Islet of Langerhans (tissue), 1 donor: Measurements from ENCODE around the gene PPP2R5E.
"Not testable (repeated sequence)": the region's sequence is repeated elsewhere in the genome, so short reads cannot be mapped to it uniquely, and the experiment has no call there.

Experiments used
- FAIRE-seq: peaks from one replicate; lab custom pipeline; 2011; peaks lifted over from hg19 to GRCh38; lab: Jason Lieb, UNC

Gene PPP2R5E

GRCh38 chr14:63543000-63543825 lies at the start of gene PPP2R5E:
PPP2R5E (minus strand) TSS chr14:63543377; CDS start chr14:63539685, 3,692 bp downstream.
- peak; percentile 36 for FAIRE-seq

GRCh38 chr14:63583046-63583445 lies 39.9 kb upstream of the PPP2R5E start:
- not testable (repeated sequence) for FAIRE-seq

GRCh38 chr14:63581491-63581890 lies 38.3 kb upstream of the PPP2R5E start:
- FAIRE-seq: no peak

GRCh38 chr14:63578300-63578699 lies 35.1 kb upstream of the PPP2R5E start:
- FAIRE-seq: no peak

GRCh38 chr14:63573581-63573980 lies 30.4 kb upstream of the PPP2R5E start:
- no peak for FAIRE-seq

- FAIRE-seq: no peak
Measured at GRCh38 chr14:63565448-63565847, 22.3 kb upstream of the PPP2R5E start.

- FAIRE-seq: no peak
Measured at GRCh38 chr14:63564318-63564717, 21.1 kb upstream of the PPP2R5E start.

- no peak for FAIRE-seq
Measured at GRCh38 chr14:63563370-63564026, 20.3 kb upstream of the PPP2R5E start.

- FAIRE-seq: no peak
Measured at GRCh38 chr14:63562405-63562804, 19.2 kb upstream of the PPP2R5E start.

GRCh38 chr14:63555572-63555971 lies 12.4 kb upstream of the PPP2R5E start:
- no peak for FAIRE-seq

GRCh38 chr14:63551332-63551731 lies 8.2 kb upstream of the PPP2R5E start:
- FAIRE-seq: no peak

- FAIRE-seq: no peak
Measured at GRCh38 chr14:63547798-63548335, 4.7 kb upstream of the PPP2R5E start.

GRCh38 chr14:63545431-63545830 lies 2.3 kb upstream of the PPP2R5E start:
- FAIRE-seq: no peak

GRCh38 chr14:63544591-63545299 lies 1.6 kb upstream of the PPP2R5E start:
- no peak for FAIRE-seq

- no peak for FAIRE-seq
Measured at GRCh38 chr14:63543826-63544406, 739 bp upstream of the PPP2R5E start.

GRCh38 chr14:63542231-63542999 lies 762 bp downstream of the PPP2R5E start:
- no peak for FAIRE-seq

- FAIRE-seq: no peak
Measured at GRCh38 chr14:63535918-63536317, 7.3 kb downstream of the PPP2R5E start.

- FAIRE-seq: no peak
Measured at GRCh38 chr14:63533474-63533873, 9.7 kb downstream of the PPP2R5E start.

GRCh38 chr14:63524537-63525155 lies 18.5 kb downstream of the PPP2R5E start:
- FAIRE-seq: no peak

- no peak for FAIRE-seq
Measured at GRCh38 chr14:63523735-63524426, 19.3 kb downstream of the PPP2R5E start.
